ENCODE measurements around the gene ATMIN.

Gene ATMIN

GRCh38 chr16:81005610-81006161 is 30.0 kb upstream of the ATMIN start:
- no peak for DNase-seq (ENCODE audit: low read depth)

DNA sequence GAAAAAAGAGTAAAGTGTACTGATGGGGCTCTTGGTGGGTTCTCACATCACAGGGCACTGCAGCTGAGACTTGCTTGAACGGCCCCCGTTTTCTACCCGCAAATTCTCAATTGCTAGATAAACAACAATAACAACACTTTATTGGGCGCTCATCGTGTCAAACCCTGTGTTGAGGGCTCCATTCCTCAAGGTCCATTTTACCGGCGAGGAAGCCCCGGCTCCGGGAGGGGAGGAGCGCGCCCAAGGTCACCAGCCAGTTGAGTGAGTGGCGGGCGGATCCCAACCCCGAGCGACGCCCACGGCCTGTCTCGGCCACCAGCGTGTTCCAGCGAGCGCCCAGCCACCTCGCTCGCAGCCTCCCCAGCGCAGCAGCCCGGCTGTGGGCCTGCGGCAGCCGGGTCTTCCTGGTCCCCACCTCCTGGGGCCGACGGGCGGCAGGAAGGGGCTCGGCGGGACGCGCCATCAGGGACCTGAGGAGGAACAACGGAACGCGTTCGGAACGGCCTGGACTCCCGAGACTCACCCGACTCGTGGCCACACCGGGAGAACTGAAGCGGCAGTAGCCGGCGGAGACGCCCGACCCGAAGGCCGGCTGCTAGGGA is 29.3 kb upstream of the ATMIN start:
- DNase-seq (ENCODE audit: low read depth) = peak; percentile 38

- peak; percentile 94 for DNase-seq (ENCODE audit: low read depth)
These were observed 28.6 kb upstream of the ATMIN start, which contains the start of the genes CENPN and CMC2 for GRCh38 chr16:81006813-81007695. Gene CENPN, plus strand, starts transcription at chr16:81007214. Its CDS starts 4,726 bp downstream, at chr16:81011940. Gene CMC2, minus strand, starts transcription at chr16:81006885. Its CDS starts 9,491 bp downstream, at chr16:80997394.

DNA sequence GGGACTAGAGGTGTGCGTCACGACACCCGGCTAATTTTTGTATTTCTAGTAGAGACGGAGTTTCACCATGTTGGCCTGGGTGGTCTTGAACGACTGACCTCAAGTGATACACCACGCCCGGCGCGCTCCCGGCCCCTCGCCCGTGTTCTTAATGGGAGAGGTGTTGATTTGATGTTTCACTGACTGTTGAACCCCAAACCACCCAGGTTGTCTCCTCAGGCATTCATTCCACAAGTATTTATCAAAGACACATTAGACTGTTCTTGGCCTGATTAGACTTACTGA is 27.2 kb upstream of the ATMIN start:
- DNase-seq (ENCODE audit: low read depth) = no peak

DNA sequence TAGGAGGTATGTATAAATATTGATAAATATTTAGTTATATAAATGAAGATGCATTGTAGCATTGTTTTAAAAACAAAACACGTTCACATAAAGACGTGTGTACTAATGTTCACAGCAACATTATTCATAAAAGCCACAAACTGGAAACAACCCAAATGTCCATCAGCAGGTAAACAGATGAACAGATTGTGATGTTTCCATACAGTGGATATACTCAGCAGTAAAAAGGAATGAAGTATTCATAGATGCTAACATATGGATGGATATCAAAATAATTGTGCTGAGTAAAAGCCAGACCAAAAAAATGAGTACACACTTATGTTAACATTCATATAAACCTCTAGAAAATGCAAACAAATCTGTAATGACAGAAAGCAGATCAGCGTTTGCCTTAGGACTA is 22.7 kb upstream of the ATMIN start:
- no peak for DNase-seq (ENCODE audit: low read depth)

- DNase-seq (ENCODE audit: low read depth) = no peak
These were observed 21.0 kb upstream of the ATMIN start for GRCh38 chr16:81014672-81015071.

- DNase-seq (ENCODE audit: low read depth) = no peak
These were observed 17.1 kb upstream of the ATMIN start for GRCh38 chr16:81018496-81018895.

DNA sequence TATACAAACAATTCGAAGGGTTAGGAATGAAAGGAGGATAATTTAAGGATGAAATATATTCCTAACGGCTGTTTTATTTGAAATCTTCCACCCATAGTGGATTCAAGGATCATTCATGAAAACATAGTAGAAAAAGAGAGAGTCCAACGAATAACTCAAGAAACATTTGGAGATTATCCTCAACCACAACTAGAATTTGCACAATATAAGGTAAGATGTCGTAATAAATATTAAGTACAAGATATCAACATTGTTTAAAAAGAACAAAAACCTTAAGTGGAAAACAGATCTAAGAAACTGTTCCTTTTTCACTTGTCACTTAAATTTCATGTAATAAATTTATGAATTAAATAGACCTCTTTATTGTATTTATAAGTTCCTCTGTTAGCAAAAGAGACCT is 9.2 kb upstream of the ATMIN start:
- DNase-seq (ENCODE audit: low read depth) = no peak

DNA sequence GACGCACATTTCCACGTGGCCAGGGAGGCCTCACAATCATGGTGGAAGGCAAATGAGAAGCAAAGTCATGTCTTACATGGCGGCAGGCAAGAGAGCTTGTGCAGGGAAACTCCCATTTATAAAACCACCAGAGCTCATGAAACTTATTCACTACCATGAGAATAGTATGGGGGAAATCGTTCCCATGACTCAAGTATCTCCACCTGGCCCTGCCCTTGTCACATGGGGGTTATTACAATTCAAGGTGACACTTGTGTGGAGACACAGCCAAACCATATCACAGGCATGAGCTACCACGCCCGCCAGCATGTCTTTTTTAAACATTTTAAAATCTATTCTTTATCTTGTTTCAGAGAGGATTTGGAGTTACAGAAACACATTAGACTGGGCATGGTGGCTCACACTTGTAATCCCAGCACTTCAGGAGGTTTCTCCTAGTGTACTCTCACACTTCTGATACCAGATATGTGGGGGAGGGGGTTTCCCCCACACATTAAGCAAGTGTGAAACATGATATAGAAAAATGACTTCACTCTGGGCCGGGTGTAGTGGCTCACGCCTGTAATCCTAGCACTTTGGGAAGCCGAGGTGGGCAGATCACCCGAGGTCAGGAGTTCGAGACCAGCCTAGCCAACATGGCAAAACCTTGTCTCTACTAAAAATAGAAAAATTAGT is 5.6 kb upstream of the ATMIN start:
- DNase-seq (ENCODE audit: low read depth) = no peak

- peak; percentile 17 for DNase-seq (ENCODE audit: low read depth)
These were observed 521 bp downstream of the ATMIN start for GRCh38 chr16:81035975-81036750.

GRCh38 chr16:81036751-81037350 is 1.2 kb downstream of the ATMIN start:
- DNase-seq (ENCODE audit: low read depth) = no peak

GRCh38 chr16:81040131-81040530 is 4.5 kb downstream of the ATMIN start:
- DNase-seq (ENCODE audit: low read depth) = no peak

GRCh38 chr16:81040842-81041241 is 5.2 kb downstream of the ATMIN start:
- DNase-seq (ENCODE audit: low read depth) = no peak

- DNase-seq (ENCODE audit: low read depth) = no peak
These were observed 6.1 kb downstream of the ATMIN start for GRCh38 chr16:81041696-81042095.

DNA sequence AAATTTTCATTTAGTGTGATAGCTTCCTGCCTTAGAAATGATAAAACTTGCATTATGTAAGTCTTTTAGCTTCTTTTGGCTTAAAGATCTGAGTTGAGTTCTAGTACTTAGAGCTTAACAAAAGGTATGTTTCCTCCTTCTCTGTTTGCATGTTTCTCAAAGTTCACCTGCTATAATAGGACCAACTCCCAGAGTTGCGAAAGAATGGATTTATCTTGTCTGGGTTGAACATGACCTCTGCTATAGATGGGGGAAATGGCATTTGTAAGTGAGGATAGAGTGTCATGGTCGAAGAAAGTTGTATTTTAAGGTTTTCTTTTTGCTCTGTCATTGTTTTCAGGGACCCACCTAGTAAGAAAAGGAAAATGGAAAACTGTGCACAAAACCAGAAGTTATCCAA is 7.2 kb downstream of the ATMIN start:
- no peak for DNase-seq (ENCODE audit: low read depth)

DNA sequence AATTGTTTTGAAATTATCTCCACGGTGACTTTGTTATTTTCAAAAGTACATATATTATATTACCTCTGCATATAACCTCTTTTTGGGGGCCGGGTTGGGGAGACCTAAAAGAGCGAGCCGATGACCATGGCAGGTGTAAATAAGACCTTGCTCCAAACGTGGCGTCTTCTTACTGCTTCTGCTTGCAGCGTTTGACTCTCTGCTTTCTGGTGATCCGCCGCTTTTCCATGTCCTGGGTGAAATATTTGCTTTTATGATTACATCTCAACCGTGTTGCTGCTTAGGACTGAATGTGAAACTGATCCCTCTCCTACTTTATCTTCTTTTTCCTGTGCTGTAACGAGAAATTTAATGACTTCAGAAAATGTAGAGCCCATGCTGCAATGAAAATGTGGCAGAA is 18.1 kb downstream of the ATMIN start:
- no peak for DNase-seq (ENCODE audit: low read depth)

GRCh38 chr16:81060576-81061306 is 25.1 kb downstream of the ATMIN start:
- no peak for DNase-seq (ENCODE audit: low read depth)

GRCh38 chr16:81061307-81061640 is 25.6 kb downstream of the ATMIN start:
- DNase-seq (ENCODE audit: low read depth) = no peak

DNA sequence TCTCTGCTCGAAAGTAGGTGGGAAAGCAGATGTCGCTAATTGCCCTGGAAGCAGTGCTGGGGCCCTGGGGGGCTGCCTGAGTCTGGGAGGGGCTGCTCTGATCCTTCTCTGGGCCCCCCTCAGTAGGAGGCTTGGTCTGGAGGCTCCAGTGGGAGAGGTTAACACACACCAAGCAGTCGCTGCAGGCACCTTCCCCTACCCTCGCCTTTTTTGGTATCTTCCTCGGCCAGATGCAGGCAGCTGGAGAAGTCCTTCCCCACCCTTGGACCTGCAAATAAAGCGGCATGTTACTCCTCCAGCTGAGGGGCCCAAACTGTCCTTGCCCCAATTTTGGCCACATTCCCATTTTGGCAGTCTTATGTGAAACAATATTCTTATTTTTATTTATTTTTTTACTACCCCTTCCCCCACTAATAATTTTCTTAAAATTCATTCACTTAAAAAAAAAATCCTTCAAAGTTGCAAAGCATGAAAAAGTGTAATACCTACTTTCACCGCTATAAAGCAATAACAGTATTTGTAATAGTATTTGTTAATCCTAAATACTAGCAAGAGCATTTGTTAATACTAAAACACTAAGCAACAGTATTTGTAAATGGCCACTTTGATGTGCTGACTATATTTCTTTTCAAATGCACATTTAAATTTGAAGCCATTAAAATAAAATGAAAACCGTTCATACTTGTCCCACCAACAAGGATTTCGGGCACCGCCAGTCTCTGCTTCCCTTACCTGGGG is 26.4 kb downstream of the ATMIN start:
- DNase-seq (ENCODE audit: low read depth) = no peak

- DNase-seq (ENCODE audit: low read depth) = no peak
These were observed 31.0 kb downstream of the ATMIN start for GRCh38 chr16:81066681-81067080.

Data from stimulated activated CD8-positive, alpha-beta memory T cell treated with anti-CD3 and anti-CD28 coated beads, Interleukin-7, amount 100 ng/mL, for 24 hours (primary cell).